ENCODE measurements around the gene AHCY.

GRCh38 chr20:34300809-34301586, 2.2 kb downstream of the AHCY start:
- TF ChIP-seq CTCF (IDR thresholded peaks at IDR 0.05) (no peak), TCF7 (CRISPR knock-in tag; IDR thresholded peaks at IDR 0.05; ENCODE audit: low read depth) (no peak), ATF3 (CRISPR knock-in tag; conservative IDR thresholded peaks at IDR 0.05) (no peak), ELF4 (CRISPR knock-in tag; IDR thresholded peaks at IDR 0.05; ENCODE audit: low read depth) (no peak), NR1H2 (CRISPR knock-in tag; IDR thresholded peaks at IDR 0.05) (no peak), ESRRA (CRISPR knock-in tag; IDR thresholded peaks at IDR 0.05; ENCODE audit: borderline replicate concordance) (no peak), MLX (CRISPR knock-in tag; IDR thresholded peaks at IDR 0.05) (no peak), TEAD4 (CRISPR knock-in tag; IDR thresholded peaks at IDR 0.05) (no peak)
- TF ChIP-seq, protein P1, sequence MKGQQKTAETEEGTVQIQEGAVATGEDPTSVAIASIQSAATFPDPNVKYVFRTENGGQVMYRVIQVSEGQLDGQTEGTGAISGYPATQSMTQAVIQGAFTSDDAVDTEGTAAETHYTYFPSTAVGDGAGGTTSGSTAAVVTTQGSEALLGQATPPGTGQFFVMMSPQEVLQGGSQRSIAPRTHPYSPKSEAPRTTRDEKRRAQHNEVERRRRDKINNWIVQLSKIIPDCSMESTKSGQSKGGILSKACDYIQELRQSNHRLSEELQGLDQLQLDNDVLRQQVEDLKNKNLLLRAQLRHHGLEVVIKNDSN (CRISPR knock-in tag; IDR thresholded peaks at IDR 0.05) = no peak
